ENCODE measurements around the gene ADGRG3.

- no peak for TF ChIP-seq POLR2A (IDR thresholded peaks at IDR 0.05)
- TF ChIP-seq, protein P1, sequence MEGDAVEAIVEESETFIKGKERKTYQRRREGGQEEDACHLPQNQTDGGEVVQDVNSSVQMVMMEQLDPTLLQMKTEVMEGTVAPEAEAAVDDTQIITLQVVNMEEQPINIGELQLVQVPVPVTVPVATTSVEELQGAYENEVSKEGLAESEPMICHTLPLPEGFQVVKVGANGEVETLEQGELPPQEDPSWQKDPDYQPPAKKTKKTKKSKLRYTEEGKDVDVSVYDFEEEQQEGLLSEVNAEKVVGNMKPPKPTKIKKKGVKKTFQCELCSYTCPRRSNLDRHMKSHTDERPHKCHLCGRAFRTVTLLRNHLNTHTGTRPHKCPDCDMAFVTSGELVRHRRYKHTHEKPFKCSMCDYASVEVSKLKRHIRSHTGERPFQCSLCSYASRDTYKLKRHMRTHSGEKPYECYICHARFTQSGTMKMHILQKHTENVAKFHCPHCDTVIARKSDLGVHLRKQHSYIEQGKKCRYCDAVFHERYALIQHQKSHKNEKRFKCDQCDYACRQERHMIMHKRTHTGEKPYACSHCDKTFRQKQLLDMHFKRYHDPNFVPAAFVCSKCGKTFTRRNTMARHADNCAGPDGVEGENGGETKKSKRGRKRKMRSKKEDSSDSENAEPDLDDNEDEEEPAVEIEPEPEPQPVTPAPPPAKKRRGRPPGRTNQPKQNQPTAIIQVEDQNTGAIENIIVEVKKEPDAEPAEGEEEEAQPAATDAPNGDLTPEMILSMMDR (IDR thresholded peaks at IDR 0.05) = no peak
- no peak for TF ChIP-seq POLR2AphosphoS5 (IDR thresholded peaks at IDR 0.05)
- TF ChIP-seq EP300 (IDR thresholded peaks at IDR 0.05) = no peak
Measured at GRCh38 chr16:57701759-57702371, 33.8 kb downstream of the ADGRG3 start.

Measured in stomach (tissue), 4 donors.